HepG2 (cell line): ENCODE results near the gene SLC25A48. TPM values are rescaled to one million over a fixed set of nuclear protein-coding genes. Genes with fewer than 3 reads are reported as not detected.

ENCODE experiments used
- FOSL2 ChIP-seq: sonication (generic); formaldehyde crosslinking; IDR thresholded peaks from 2 replicates; pipeline ENCODE4 v1.4.0; 2020; ENCODE audit warnings: missing genetic modification reagents
- HNF4A ChIP-seq: sonication (generic); formaldehyde crosslinking; IDR thresholded peaks from 2 replicates; pipeline ENCODE4 v1.4.0; 2020; ENCODE audit warnings: missing genetic modification reagents
- HNRNPH1 ChIP-seq: fragments of 200-400 bp; formaldehyde crosslinking; optimal IDR thresholded peaks from 2 replicates; pipeline ENCODE3; 2017; ENCODE audit warnings: mild to moderate bottlenecking, low read depth, low read length
- MTA1 ChIP-seq: sonication (generic); formaldehyde crosslinking; IDR thresholded peaks from 2 replicates; pipeline ENCODE4 v1.4.0; 2020; ENCODE audit warnings: missing genetic modification reagents, mild to moderate bottlenecking, borderline replicate concordance
- TFAP4 ChIP-seq: sonication (generic); IDR thresholded peaks from 2 replicates; pipeline ENCODE4 v1.6.1; 2016; ENCODE audit warnings: low read depth, borderline replicate concordance
- ZBTB3 ChIP-seq: sonication (generic); formaldehyde crosslinking; IDR thresholded peaks from 2 replicates; pipeline ENCODE4 v1.4.0; 2020; ENCODE audit warnings: low read depth, mild to moderate bottlenecking, moderate library complexity, missing genetic modification reagents, borderline replicate concordance
- ZBTB38 ChIP-seq: sonication (generic); formaldehyde crosslinking; IDR thresholded peaks from 2 replicates; pipeline ENCODE4 v1.5.1; 2020; ENCODE audit warnings: mild to moderate bottlenecking, missing genetic modification reagents
- ZBTB42 ChIP-seq: sonication (generic); formaldehyde crosslinking; IDR thresholded peaks from 2 replicates; pipeline ENCODE4 v1.5.0; 2020; ENCODE audit warnings: mild to moderate bottlenecking, missing genetic modification reagents
- ZNF10 ChIP-seq: sonication (generic); formaldehyde crosslinking; IDR thresholded peaks from 2 replicates; pipeline ENCODE4 v1.4.0; 2020; ENCODE audit warnings: mild to moderate bottlenecking, low read depth, missing genetic modification reagents, borderline replicate concordance
- ZNF326 ChIP-seq: sonication (generic); formaldehyde crosslinking; IDR thresholded peaks from 2 replicates; pipeline ENCODE4 v1.4.0; 2020; ENCODE audit warnings: missing genetic modification reagents, borderline replicate concordance
- ZNF720 ChIP-seq: sonication (generic); formaldehyde crosslinking; IDR thresholded peaks from 2 replicates; pipeline ENCODE4 v1.4.0; 2020; ENCODE audit warnings: missing genetic modification reagents
- polyA plus RNA-seq, 8 experiments: library from polyadenylated mRNA; depleted of rRNA in 3 of 8; stranded (reverse) in 7 of 8; unstranded in 1 of 8; fragments of >200 nt; fragmentation: Illumina TruSeq in 4 of 8; extraction: Trizol in 4 of 8; gene quantifications; 2 replicates each; pipeline versions ENCODE4 v1.2.1 to v1.2.3, GENCODE V29; 2011 to 2016; ENCODE audit warnings: low read depth in 4 of 8, missing spikeins in 1 of 8, mixed read lengths in 1 of 8; ENCODE audit not compliant: insufficient read depth in 1 of 8
- total RNA-seq, 5 experiments: library from RNA; depleted of rRNA; stranded (reverse); fragments of >200 nt; fragmentation: Illumina TruSeq; extraction: Trizol; gene quantifications; 2 replicates each; pipeline ENCODE4 v1.2.3, GENCODE V29; 2016; ENCODE audit warnings: low read depth in 1 of 5
- TF ChIP-seq, protein P1 (sequence below): sonication (generic); formaldehyde crosslinking; IDR thresholded peaks from 2 replicates; pipeline ENCODE4 v1.5.1; 2020; ENCODE audit warnings: missing genetic modification reagents, mild to moderate bottlenecking, borderline replicate concordance
- TF ChIP-seq, protein P2 (sequence below): sonication (generic); formaldehyde crosslinking; IDR thresholded peaks from 2 replicates; pipeline ENCODE4 v1.5.0; 2020; ENCODE audit warnings: missing genetic modification reagents

SLC25A48 gene
- total and polyA plus RNA-seq, 2 of the 13 experiments (the other 11 are each of a cell fraction or from before 2014, with no cell fraction given): 0.17 to 4.5 TPM

- TF ChIP-seq, protein P1, sequence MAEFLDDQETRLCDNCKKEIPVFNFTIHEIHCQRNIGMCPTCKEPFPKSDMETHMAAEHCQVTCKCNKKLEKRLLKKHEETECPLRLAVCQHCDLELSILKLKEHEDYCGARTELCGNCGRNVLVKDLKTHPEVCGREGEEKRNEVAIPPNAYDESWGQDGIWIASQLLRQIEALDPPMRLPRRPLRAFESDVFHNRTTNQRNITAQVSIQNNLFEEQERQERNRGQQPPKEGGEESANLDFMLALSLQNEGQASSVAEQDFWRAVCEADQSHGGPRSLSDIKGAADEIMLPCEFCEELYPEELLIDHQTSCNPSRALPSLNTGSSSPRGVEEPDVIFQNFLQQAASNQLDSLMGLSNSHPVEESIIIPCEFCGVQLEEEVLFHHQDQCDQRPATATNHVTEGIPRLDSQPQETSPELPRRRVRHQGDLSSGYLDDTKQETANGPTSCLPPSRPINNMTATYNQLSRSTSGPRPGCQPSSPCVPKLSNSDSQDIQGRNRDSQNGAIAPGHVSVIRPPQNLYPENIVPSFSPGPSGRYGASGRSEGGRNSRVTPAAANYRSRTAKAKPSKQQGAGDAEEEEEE (CRISPR knock-in tag): peak; percentile 55; the same call in 1 of the 2 replicates
- TF ChIP-seq ZBTB38: 0 out of 2 replicates have a peak, but pooled peaks have one; percentile 41
- no peak for TF ChIP-seq ZNF10
- no peak for TF ChIP-seq ZNF720
- TF ChIP-seq, protein P2, sequence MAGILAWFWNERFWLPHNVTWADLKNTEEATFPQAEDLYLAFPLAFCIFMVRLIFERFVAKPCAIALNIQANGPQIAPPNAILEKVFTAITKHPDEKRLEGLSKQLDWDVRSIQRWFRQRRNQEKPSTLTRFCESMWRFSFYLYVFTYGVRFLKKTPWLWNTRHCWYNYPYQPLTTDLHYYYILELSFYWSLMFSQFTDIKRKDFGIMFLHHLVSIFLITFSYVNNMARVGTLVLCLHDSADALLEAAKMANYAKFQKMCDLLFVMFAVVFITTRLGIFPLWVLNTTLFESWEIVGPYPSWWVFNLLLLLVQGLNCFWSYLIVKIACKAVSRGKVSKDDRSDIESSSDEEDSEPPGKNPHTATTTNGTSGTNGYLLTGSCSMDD (CRISPR knock-in tag): no peak
- TF ChIP-seq ZBTB3 (CRISPR knock-in tag): no peak
- peak; percentile 32; the same call in 1 of the 2 replicates for TF ChIP-seq HNF4A (CRISPR knock-in tag)
- TF ChIP-seq HNRNPH1: no peak
- TF ChIP-seq TFAP4: peak; percentile 5; the same call in 1 of the 2 replicates
- peak; percentile 66 for TF ChIP-seq FOSL2
- no peak for TF ChIP-seq MTA1 (CRISPR knock-in tag)
- no peak for TF ChIP-seq ZBTB42 (CRISPR knock-in tag)
- TF ChIP-seq ZNF326 (CRISPR knock-in tag): no peak
- TF ChIP-seq, all 625 proteins: peak for 11
Observed at GRCh38 chr5:135887881-135888614, 53.6 kb downstream of the SLC25A48 start (continued).
